Neuronal stem cell (in vitro differentiated cells): ENCODE results near the gene DGAT2.

Experiments
- DNase-seq: peaks from one replicate; pipeline ENCODE4 v3.0.0-alpha.2; 2013; ENCODE audit warnings: low spot score
- H2AFZ ChIP-seq: one replicate; pipeline ENCODE4 v1.6.1; 2013; ENCODE audit warnings: mild to moderate bottlenecking, low read length, inconsistent platforms
- H2AK5ac ChIP-seq: 2 replicates; pipeline ENCODE4 v1.6.1; 2013; ENCODE audit warnings: low read depth, mild to moderate bottlenecking, inconsistent platforms, low read length, moderate library complexity, mixed read lengths
- H2BK120ac ChIP-seq: 2 replicates; pipeline ENCODE4 v1.6.1; 2013; ENCODE audit warnings: low read depth, mild to moderate bottlenecking, inconsistent platforms, low read length, moderate library complexity, mixed read lengths
- H2BK12ac ChIP-seq: one replicate; pipeline ENCODE4 v1.6.1; 2013; ENCODE audit warnings: low read length, inconsistent platforms
- H2BK15ac ChIP-seq: 2 replicates; pipeline ENCODE4 v1.6.1; 2013; ENCODE audit warnings: mild to moderate bottlenecking, low read length, inconsistent platforms, mixed read lengths
- H2BK5ac ChIP-seq: one replicate; pipeline ENCODE4 v1.6.1; 2013; ENCODE audit warnings: inconsistent platforms, mild to moderate bottlenecking, low read length, moderate library complexity
- H3K14ac ChIP-seq: one replicate; pipeline ENCODE4 v1.6.1; 2013; ENCODE audit warnings: low read length, inconsistent platforms
- H3K18ac ChIP-seq: 2 replicates; pipeline ENCODE4 v1.6.1; 2013; ENCODE audit warnings: low read length, inconsistent platforms
- H3K23ac ChIP-seq: 2 replicates; pipeline ENCODE4 v1.6.1; 2013; ENCODE audit warnings: low read depth, mild to moderate bottlenecking, mixed read lengths, low read length, inconsistent platforms; ENCODE audit not compliant: poor library complexity
- H3K27ac ChIP-seq: replicated peaks from 3 replicates; pipeline ENCODE4 v1.5.1; 2013; ENCODE audit warnings: low read length, inconsistent platforms
- H3K27me3 ChIP-seq, 3 experiments: 2 replicates each; pipeline ENCODE4 v1.6.1; 2013; ENCODE audit warnings: low read length in 3 of 3, mild to moderate bottlenecking in 2 of 3, inconsistent platforms in 1 of 3, low read depth in 1 of 3, mixed read lengths in 1 of 3, moderate library complexity in 1 of 3; ENCODE audit not compliant: control insufficient read depth in 3 of 3, insufficient read depth in 3 of 3
- H3K36me3 ChIP-seq, 2 donors: replicated peaks in 1 of 2; 2 replicates each; pipeline ENCODE4 v1.6.1; 2013; ENCODE audit warnings: low read length in 2 of 2; ENCODE audit not compliant: control insufficient read depth in 2 of 2, insufficient read depth in 2 of 2
- H3K4ac ChIP-seq: 2 replicates; pipeline ENCODE4 v1.6.1; 2013; ENCODE audit warnings: inconsistent platforms, mild to moderate bottlenecking, low read length, moderate library complexity
- H3K4me1 ChIP-seq, 2 donors: 1 replicate in 1 of 2; 2 replicates in 1 of 2; pipeline ENCODE4 v1.6.1; 2013; ENCODE audit warnings: low read length in 2 of 2, low read depth in 1 of 2; ENCODE audit not compliant: control insufficient read depth in 2 of 2, insufficient read depth in 1 of 2
- H3K4me2 ChIP-seq: one replicate; pipeline ENCODE4 v1.6.1; 2013; ENCODE audit warnings: mild to moderate bottlenecking, low read length, inconsistent platforms; ENCODE audit not compliant: insufficient read depth, poor library complexity, severe bottlenecking
- H3K4me3 ChIP-seq, 2 donors: 2 replicates each; pipeline ENCODE4 v1.5.1; 2013; ENCODE audit warnings: low read length in 2 of 2, mild to moderate bottlenecking in 2 of 2, inconsistent platforms in 1 of 2, moderate library complexity in 1 of 2
- H3K79me1 ChIP-seq: one replicate; pipeline ENCODE4 v1.6.1; 2013; ENCODE audit warnings: low read depth, mild to moderate bottlenecking, inconsistent platforms, low read length, moderate library complexity
- H3K9ac ChIP-seq: one replicate; pipeline ENCODE4 v1.6.1; 2013; ENCODE audit warnings: mild to moderate bottlenecking, low read depth, low read length, inconsistent platforms; ENCODE audit not compliant: poor library complexity
- H3K9me3 ChIP-seq, 2 donors: replicated peaks in 1 of 2; 2 replicates each; pipeline versions ENCODE3 to v1.6.1; 2013; ENCODE audit warnings: low read length in 2 of 2, mild to moderate bottlenecking in 2 of 2, inconsistent platforms in 1 of 2, low read depth in 1 of 2, mixed read lengths in 1 of 2, moderate library complexity in 1 of 2; ENCODE audit not compliant: control insufficient read depth in 2 of 2, insufficient read depth in 1 of 2
- H4K8ac ChIP-seq: one replicate; pipeline ENCODE4 v1.6.1; 2013; ENCODE audit warnings: low read depth, mild to moderate bottlenecking, inconsistent platforms, low read length, moderate library complexity
- H4K91ac ChIP-seq: one replicate; pipeline ENCODE4 v1.6.1; 2013; ENCODE audit warnings: low read length, low read depth, mild to moderate bottlenecking, inconsistent platforms; ENCODE audit not compliant: poor library complexity
- WGBS, 2 donors: extraction: QIAGEN DNeasy Blood & Tissue Kit; methylation state at CpG; one replicate each; pipeline ENCODE4 v1.1.7; 2013; ENCODE audit warnings: missing lambda C conversion rate in 2 of 2, mixed read lengths in 1 of 2; ENCODE audit not compliant: insufficient read length in 2 of 2, insufficient replicate concordance in 1 of 2; ENCODE audit errors: extremely low coverage in 2 of 2; 5-methylcytosine and 5-hydroxymethylcytosine counted together

Gene DGAT2

GRCh38 chr11:75834728-75835127 lies 66.2 kb downstream of the DGAT2 start:
- no peaks in the 10 kb centered on the region for H3K9me3 ChIP-seq
- H3K4ac ChIP-seq, result no peak overlapping the region
- no peak overlapping the region for H4K8ac ChIP-seq
- H3K4me3 ChIP-seq, result no peak overlapping the region
- no peak overlapping the region for H3K18ac ChIP-seq
- no peak overlapping the region for H3K4me2 ChIP-seq
- peaks cover 0 to 3% of the 10 kb centered on the region in 2 donors for H3K36me3 ChIP-seq
- no peak overlapping the region for H2BK12ac ChIP-seq
- no peak overlapping the region for H3K14ac ChIP-seq
- no peak overlapping the region for H2BK5ac ChIP-seq
- no peaks in the 10 kb centered on the region for H3K4me1 ChIP-seq
- no peak overlapping the region for H2AK5ac ChIP-seq
- no peaks in the 10 kb centered on the region for H3K27me3 ChIP-seq
- no peak for DNase-seq
- no peak overlapping the region for H2BK15ac ChIP-seq
- no peak overlapping the region for H2AFZ ChIP-seq
- no peak overlapping the region for H3K9ac ChIP-seq
- H3K27ac ChIP-seq, result no peak overlapping the region
- WGBS, 2 donors, result no CpG with 5 or more reads among the region's 3 CpGs
- H4K91ac ChIP-seq, result no peak overlapping the region
- no peak overlapping the region for H2BK120ac ChIP-seq
- H3K23ac ChIP-seq, result no peak overlapping the region
- H3K79me1 ChIP-seq, result no peaks in the 10 kb centered on the region

GRCh38 chr11:75836417-75836816 lies 67.8 kb downstream of the DGAT2 start:
- Histone ChIP-seq H3K4me2 (no peak overlapping the region), H2BK5ac (no peak overlapping the region), H2BK15ac (no peak overlapping the region), H2BK120ac (no peak overlapping the region), H3K23ac (no peak overlapping the region), H3K27me3 (no peaks in the 10 kb centered on the region), H3K79me1 (no peaks in the 10 kb centered on the region), H3K27ac (no peak overlapping the region), H3K4ac (no peak overlapping the region), H2BK12ac (no peak overlapping the region), H4K91ac (no peak overlapping the region), H3K18ac (no peak overlapping the region), H3K36me3 (peaks cover 0 to 3% of the 10 kb centered on the region in 2 donors), H3K9ac (no peak overlapping the region), H3K14ac (no peak overlapping the region), H3K4me3 (no peak overlapping the region), H3K9me3 (no peaks in the 10 kb centered on the region), H2AFZ (no peak overlapping the region), H3K4me1 (no peaks in the 10 kb centered on the region), H2AK5ac (no peak overlapping the region), H4K8ac (no peak overlapping the region)
- DNase-seq, result no peak
- WGBS, 2 donors, result no CpG with 5 or more reads among the region's 3 CpGs

- Histone ChIP-seq H3K27me3 (no peaks in the 10 kb centered on the region), H2BK12ac (no peak overlapping the region), H2AFZ (no peak overlapping the region), H4K8ac (no peak overlapping the region), H3K36me3 (peaks cover 0 to 3% of the 10 kb centered on the region in 2 donors), H2BK15ac (no peak overlapping the region), H3K9ac (no peak overlapping the region), H3K23ac (no peak overlapping the region), H3K4ac (no peak overlapping the region), H3K4me1 (no peaks in the 10 kb centered on the region), H2AK5ac (no peak overlapping the region), H3K14ac (no peak overlapping the region), H4K91ac (no peak overlapping the region), H3K79me1 (peaks cover 3% of the 10 kb centered on the region), H2BK5ac (no peak overlapping the region), H3K18ac (no peak overlapping the region), H3K4me3 (no peak overlapping the region), H2BK120ac (no peak overlapping the region), H3K27ac (no peak overlapping the region), H3K9me3 (no peaks in the 10 kb centered on the region), H3K4me2 (no peak overlapping the region)
- DNase-seq, result no peak
Measured at GRCh38 chr11:75839851-75840250, 71.3 kb downstream of the DGAT2 start.

- no peak overlapping the region for H3K4me3 ChIP-seq
- no peak overlapping the region for H2AFZ ChIP-seq
- no peak overlapping the region for H3K4ac ChIP-seq
- H3K9ac ChIP-seq, result no peak overlapping the region
- H2BK5ac ChIP-seq, result no peak overlapping the region
- no peak overlapping the region for H2AK5ac ChIP-seq
- WGBS, 2 donors, result no CpG with 5 or more reads among the region's 1 CpG
- H2BK15ac ChIP-seq, result no peak overlapping the region
- H3K36me3 ChIP-seq, result peaks cover 0 to 3% of the 10 kb centered on the region in 2 donors
- H2BK12ac ChIP-seq, result no peak overlapping the region
- H3K27ac ChIP-seq, result no peak overlapping the region
- H3K14ac ChIP-seq, result no peak overlapping the region
- no peak overlapping the region for H3K23ac ChIP-seq
- H3K9me3 ChIP-seq, result no peaks in the 10 kb centered on the region
- no peak overlapping the region for H4K91ac ChIP-seq
- H3K27me3 ChIP-seq, result no peaks in the 10 kb centered on the region
- H3K4me1 ChIP-seq, result no peaks in the 10 kb centered on the region
- H4K8ac ChIP-seq, result no peak overlapping the region
- H3K4me2 ChIP-seq, result no peak overlapping the region
- no peak overlapping the region for H3K18ac ChIP-seq
- DNase-seq, result no peak
- peaks cover 3% of the 10 kb centered on the region for H3K79me1 ChIP-seq
- no peak overlapping the region for H2BK120ac ChIP-seq
Measured at GRCh38 chr11:75840522-75840921, 71.9 kb downstream of the DGAT2 start.
